OCI-M2 (cell line): ENCODE data around the gene ARL2BP.

Experiments used
- DNase-seq: peaks from one replicate; lab custom pipeline; 2025; ENCODE audit not compliant: unreplicated experiment; lab: John Stamatoyannopoulos, UW

The ARL2BP gene

GRCh38 chr16:57235128-57236021, 9.7 kb upstream of the ARL2BP start:
- DNase-seq: no peak

- DNase-seq: no peak
Measured at GRCh38 chr16:57236022-57236350, 9.1 kb upstream of the ARL2BP start.

GRCh38 chr16:57238682-57239081, 6.4 kb upstream of the ARL2BP start:
- DNase-seq: no peak

- DNase-seq: no peak
Measured at GRCh38 chr16:57239107-57239506, 6.0 kb upstream of the ARL2BP start.

GRCh38 chr16:57240851-57241250, 4.2 kb upstream of the ARL2BP start:
- DNase-seq: no peak

- no peak for DNase-seq
Measured at GRCh38 chr16:57242650-57243049, 2.4 kb upstream of the ARL2BP start.

- no peak for DNase-seq
Measured at GRCh38 chr16:57244463-57244766, 644 bp upstream of the ARL2BP start.

- DNase-seq: no peak
Measured at GRCh38 chr16:57245472-57246113, 534 bp downstream of the ARL2BP start.

- DNase-seq: no peak
Measured at GRCh38 chr16:57251352-57251751, 6.3 kb downstream of the ARL2BP start.

GRCh38 chr16:57252148-57252721, 7.2 kb downstream of the ARL2BP start:
- DNase-seq: no peak

- no peak for DNase-seq
Measured at GRCh38 chr16:57253466-57253865, 8.4 kb downstream of the ARL2BP start.

- no peak for DNase-seq
Measured at GRCh38 chr16:57255686-57256415, 10.8 kb downstream of the ARL2BP start.

- no peak for DNase-seq
Measured at GRCh38 chr16:57256601-57257395, 11.7 kb downstream of the ARL2BP start.

GRCh38 chr16:57257455-57258070, 12.5 kb downstream of the ARL2BP start:
- DNase-seq: no peak

GRCh38 chr16:57258226-57258909, 13.3 kb downstream of the ARL2BP start:
- no peak for DNase-seq

GRCh38 chr16:57258910-57259475, 13.9 kb downstream of the ARL2BP start:
- no peak for DNase-seq

- DNase-seq: no peak
Measured at GRCh38 chr16:57260294-57260929, 15.4 kb downstream of the ARL2BP start.

GRCh38 chr16:57261806-57262205, 16.7 kb downstream of the ARL2BP start:
- DNase-seq: no peak
